HepG2 (cell line): ENCODE results near the gene CBX5. TPM values are rescaled to one million over a fixed set of nuclear protein-coding genes. Genes with fewer than 3 reads are reported as not detected.
A peak's percentile ranks its signal among the peaks of the same experiment; 100 is the strongest.

Experiments used
- ATM ChIP-seq: fragments of 450-650 bp; IDR thresholded peaks from 2 replicates; pipeline ENCODE4 v1.7.1; 2017; ENCODE audit warnings: mild to moderate bottlenecking, borderline replicate concordance
- CHD2 ChIP-seq: IDR thresholded peaks from 2 replicates; pipeline ENCODE4 v1.6.1; 2011; ENCODE audit warnings: low read depth, low read length, improper control_type of control experiment
- DNMT3B ChIP-seq: conservative IDR thresholded peaks from 2 replicates; pipeline ENCODE4 v1.6.1; 2016; ENCODE audit warnings: missing biosample characterization, control low read depth
- DPF2 ChIP-seq: sonication (generic); formaldehyde crosslinking; IDR thresholded peaks from 2 replicates; pipeline ENCODE4 v1.4.0; 2020; ENCODE audit warnings: mild to moderate bottlenecking, low read depth, missing genetic modification reagents, borderline replicate concordance
- JDP2 ChIP-seq: sonication (generic); formaldehyde crosslinking; IDR thresholded peaks from 2 replicates; pipeline ENCODE4 v1.8.1; 2022; ENCODE audit warnings: missing genetic modification reagents, borderline replicate concordance
- MEF2D ChIP-seq: sonication (generic); formaldehyde crosslinking; IDR thresholded peaks from 2 replicates; pipeline ENCODE4 v1.5.1; 2020; ENCODE audit warnings: mild to moderate bottlenecking, missing genetic modification reagents
- NCOA5 ChIP-seq: sonication (generic); formaldehyde crosslinking; IDR thresholded peaks from 2 replicates; pipeline ENCODE4 v1.4.0; 2020; ENCODE audit warnings: missing genetic modification reagents
- POLR2A ChIP-seq, 2 experiments: IDR thresholded peaks; 2 replicates each; pipeline ENCODE4 v1.6.1; 2011; ENCODE audit warnings: low read depth in 2 of 2, low read length in 2 of 2, mild to moderate bottlenecking in 1 of 2, moderate library complexity in 1 of 2; ENCODE audit not compliant: insufficient read depth in 1 of 2
- PRPF4 ChIP-seq: fragments of 200-400 bp; formaldehyde crosslinking; IDR thresholded peaks from 2 replicates; pipeline ENCODE4 v1.6.1; 2016; ENCODE audit warnings: low read length, low read depth; ENCODE audit not compliant: poor library complexity, severe bottlenecking
- RNF2 ChIP-seq: fragments of 450-650 bp; conservative IDR thresholded peaks from 2 replicates; pipeline ENCODE4 v1.6.1; 2016; ENCODE audit warnings: low read depth
- SNAI1 ChIP-seq: sonication (generic); formaldehyde crosslinking; IDR thresholded peaks from 2 replicates; pipeline ENCODE4 v1.5.0; 2020; ENCODE audit warnings: mild to moderate bottlenecking, missing genetic modification reagents, borderline replicate concordance
- SRSF1 ChIP-seq: fragments of 200-400 bp; formaldehyde crosslinking; optimal IDR thresholded peaks from 2 replicates; pipeline ENCODE3; 2017; ENCODE audit warnings: mild to moderate bottlenecking, low read depth, low read length, moderate library complexity
- ZFP91 ChIP-seq: sonication (generic); formaldehyde crosslinking; IDR thresholded peaks from 2 replicates; pipeline ENCODE4 v1.9.0; 2022; ENCODE audit warnings: missing genetic modification reagents, mild to moderate bottlenecking, borderline replicate concordance
- ZNF616 ChIP-seq: sonication (generic); formaldehyde crosslinking; IDR thresholded peaks from 2 replicates; pipeline ENCODE4 v1.5.0; 2020; ENCODE audit warnings: low read depth, mild to moderate bottlenecking, missing genetic modification reagents
- ZNF749 ChIP-seq: sonication (generic); formaldehyde crosslinking; IDR thresholded peaks from 2 replicates; pipeline ENCODE4 v1.8.0; 2022; ENCODE audit warnings: mild to moderate bottlenecking, missing genetic modification reagents, moderate library complexity, borderline replicate concordance
- ZNF773 ChIP-seq: sonication (generic); formaldehyde crosslinking; IDR thresholded peaks from 2 replicates; pipeline ENCODE4 v1.4.0; 2020; ENCODE audit warnings: missing genetic modification reagents, borderline replicate concordance
- ZNF800 ChIP-seq: sonication (generic); formaldehyde crosslinking; IDR thresholded peaks from 2 replicates; pipeline ENCODE4 v1.4.0; 2020; ENCODE audit warnings: missing genetic modification reagents
- polyA plus RNA-seq, 8 experiments: library from polyadenylated mRNA; depleted of rRNA in 3 of 8; stranded (reverse) in 7 of 8; unstranded in 1 of 8; fragments of >200 nt; fragmentation: Illumina TruSeq in 4 of 8; extraction: Trizol in 4 of 8; gene quantifications; 2 replicates each; pipeline versions ENCODE4 v1.2.1 to v1.2.3, GENCODE V29; 2011 to 2016; ENCODE audit warnings: low read depth in 4 of 8, missing spikeins in 1 of 8, mixed read lengths in 1 of 8; ENCODE audit not compliant: insufficient read depth in 1 of 8
- total RNA-seq, 5 experiments: library from RNA; depleted of rRNA; stranded (reverse); fragments of >200 nt; fragmentation: Illumina TruSeq; extraction: Trizol; gene quantifications; 2 replicates each; pipeline ENCODE4 v1.2.3, GENCODE V29; 2016; ENCODE audit warnings: low read depth in 1 of 5
- TF ChIP-seq, protein P1 (sequence below): fragments of 450-650 bp; IDR thresholded peaks from 2 replicates; pipeline ENCODE4 v1.6.1; 2016
- TF ChIP-seq, protein P2 (sequence below): sonication (generic); formaldehyde crosslinking; IDR thresholded peaks from 2 replicates; pipeline ENCODE4 v1.4.0; 2020; ENCODE audit warnings: missing genetic modification reagents, borderline replicate concordance

Gene CBX5
- total and polyA plus RNA-seq, 2 of the 13 experiments (the other 11 are each of a cell fraction or from before 2014, with no cell fraction given): 16.0 to 22.2 TPM

GRCh38 chr12:54300732-54301427 lies 21.0 kb upstream of the CBX5 start, which contains the start of gene NFE2 (continued):
- TF ChIP-seq JDP2 (CRISPR knock-in tag): no peak
- no peak for TF ChIP-seq ATM
- TF ChIP-seq DPF2 (CRISPR knock-in tag): no peak
- no peak for TF ChIP-seq PRPF4
- TF ChIP-seq SNAI1 (CRISPR knock-in tag): no peak
- no peak for TF ChIP-seq ZNF773
- TF ChIP-seq DNMT3B (CRISPR knock-in tag): no peak
- TF ChIP-seq MEF2D (CRISPR knock-in tag): no peak
- TF ChIP-seq ZNF749 (CRISPR knock-in tag): no peak
- TF ChIP-seq, protein P1, sequence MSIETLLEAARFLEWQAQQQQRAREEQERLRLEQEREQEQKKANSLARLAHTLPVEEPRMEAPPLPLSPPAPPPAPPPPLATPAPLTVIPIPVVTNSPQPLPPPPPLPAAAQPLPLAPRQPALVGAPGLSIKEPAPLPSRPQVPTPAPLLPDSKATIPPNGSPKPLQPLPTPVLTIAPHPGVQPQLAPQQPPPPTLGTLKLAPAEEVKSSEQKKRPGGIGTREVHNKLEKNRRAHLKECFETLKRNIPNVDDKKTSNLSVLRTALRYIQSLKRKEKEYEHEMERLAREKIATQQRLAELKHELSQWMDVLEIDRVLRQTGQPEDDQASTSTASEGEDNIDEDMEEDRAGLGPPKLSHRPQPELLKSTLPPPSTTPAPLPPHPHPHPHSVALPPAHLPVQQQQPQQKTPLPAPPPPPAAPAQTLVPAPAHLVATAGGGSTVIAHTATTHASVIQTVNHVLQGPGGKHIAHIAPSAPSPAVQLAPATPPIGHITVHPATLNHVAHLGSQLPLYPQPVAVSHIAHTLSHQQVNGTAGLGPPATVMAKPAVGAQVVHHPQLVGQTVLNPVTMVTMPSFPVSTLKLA: no peak
- TF ChIP-seq ZNF800 (CRISPR knock-in tag): no peak
- peak; percentile 51 to 72 for TF ChIP-seq POLR2A (IDR thresholded peaks at IDR 0.05; ENCODE audit: insufficient read depth in 1 of 2, low read depth in 2 of 2, low read length in 2 of 2)
- TF ChIP-seq ZNF616 (CRISPR knock-in tag): no peak
- TF ChIP-seq, protein P2, sequence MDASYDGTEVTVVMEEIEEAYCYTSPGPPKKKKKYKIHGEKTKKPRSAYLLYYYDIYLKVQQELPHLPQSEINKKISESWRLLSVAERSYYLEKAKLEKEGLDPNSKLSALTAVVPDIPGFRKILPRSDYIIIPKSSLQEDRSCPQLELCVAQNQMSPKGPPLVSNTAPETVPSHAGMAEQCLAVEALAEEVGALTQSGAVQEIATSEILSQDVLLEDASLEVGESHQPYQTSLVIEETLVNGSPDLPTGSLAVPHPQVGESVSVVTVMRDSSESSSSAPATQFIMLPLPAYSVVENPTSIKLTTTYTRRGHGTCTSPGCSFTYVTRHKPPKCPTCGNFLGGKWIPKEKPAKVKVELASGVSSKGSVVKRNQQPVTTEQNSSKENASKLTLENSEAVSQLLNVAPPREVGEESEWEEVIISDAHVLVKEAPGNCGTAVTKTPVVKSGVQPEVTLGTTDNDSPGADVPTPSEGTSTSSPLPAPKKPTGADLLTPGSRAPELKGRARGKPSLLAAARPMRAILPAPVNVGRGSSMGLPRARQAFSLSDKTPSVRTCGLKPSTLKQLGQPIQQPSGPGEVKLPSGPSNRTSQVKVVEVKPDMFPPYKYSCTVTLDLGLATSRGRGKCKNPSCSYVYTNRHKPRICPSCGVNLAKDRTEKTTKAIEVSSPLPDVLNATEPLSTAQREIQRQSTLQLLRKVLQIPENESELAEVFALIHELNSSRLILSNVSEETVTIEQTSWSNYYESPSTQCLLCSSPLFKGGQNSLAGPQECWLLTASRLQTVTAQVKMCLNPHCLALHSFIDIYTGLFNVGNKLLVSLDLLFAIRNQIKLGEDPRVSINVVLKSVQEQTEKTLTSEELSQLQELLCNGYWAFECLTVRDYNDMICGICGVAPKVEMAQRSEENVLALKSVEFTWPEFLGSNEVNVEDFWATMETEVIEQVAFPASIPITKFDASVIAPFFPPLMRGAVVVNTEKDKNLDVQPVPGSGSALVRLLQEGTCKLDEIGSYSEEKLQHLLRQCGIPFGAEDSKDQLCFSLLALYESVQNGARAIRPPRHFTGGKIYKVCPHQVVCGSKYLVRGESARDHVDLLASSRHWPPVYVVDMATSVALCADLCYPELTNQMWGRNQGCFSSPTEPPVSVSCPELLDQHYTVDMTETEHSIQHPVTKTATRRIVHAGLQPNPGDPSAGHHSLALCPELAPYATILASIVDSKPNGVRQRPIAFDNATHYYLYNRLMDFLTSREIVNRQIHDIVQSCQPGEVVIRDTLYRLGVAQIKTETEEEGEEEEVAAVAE (CRISPR knock-in tag): no peak
- TF ChIP-seq RNF2: no peak
- TF ChIP-seq NCOA5: no peak
- no peak for TF ChIP-seq CHD2
- peak; percentile 84; the same call in 1 of the 2 replicates for TF ChIP-seq ZFP91
- peak; percentile 60 for TF ChIP-seq SRSF1
